Kidney epithelial cell (primary cell): ENCODE data around the gene ZNF772. TPM values are rescaled to one million over a fixed set of nuclear protein-coding genes. Genes with fewer than 3 reads are reported as not detected.
"Not testable (repeated sequence)": the region's sequence is repeated elsewhere in the genome, so short reads cannot be mapped to it uniquely, and the experiment has no call there.

Experiments
- DNase-seq: peaks from one replicate; pipeline ENCODE4 v3.0.0-alpha.2; 2010; ENCODE audit warnings: low read depth
- H3K27me3 ChIP-seq: 2 replicates; pipeline ENCODE4 v1.6.0; 2011; ENCODE audit warnings: low read length; ENCODE audit not compliant: control insufficient read depth, insufficient read depth
- H3K36me3 ChIP-seq: 2 replicates; pipeline ENCODE4 v1.5.1; 2011; ENCODE audit warnings: low read length; ENCODE audit not compliant: control insufficient read depth, insufficient read depth
- H3K4me3 ChIP-seq: 2 replicates; pipeline ENCODE4 v1.5.1; 2011; ENCODE audit warnings: low read depth, mild to moderate bottlenecking, control low read depth, low read length
- CTCF ChIP-seq: IDR thresholded peaks from 2 replicates; pipeline ENCODE4 v1.5.1; 2011; ENCODE audit warnings: mild to moderate bottlenecking, moderate library complexity, low read length, control low read depth, inconsistent platforms; ENCODE audit not compliant: insufficient read depth, poor library complexity, severe bottlenecking
- total RNA-seq: library from RNA; depleted of rRNA; stranded (reverse); fragments of >200 nt; gene quantifications from 2 replicates; pipeline ENCODE4 v1.2.3, GENCODE V29; 2015

The ZNF772 gene
- total RNA-seq, 1 donor from 2014 or later = 9.2 TPM

GRCh38 chr19:57488299-57488644 is 10.9 kb upstream of the ZNF772 start:
- peak overlapping the region; percentile 26 for H3K4me3 ChIP-seq
- H3K27me3 ChIP-seq, DNase-seq: not testable (repeated sequence)

GRCh38 chr19:57487477-57488298 is 10.3 kb upstream of the ZNF772 start, which contains the start of gene ZNF419:
TSS of gene ZNF419 (plus strand) at chr19:57487750. CDS start at chr19:57487951, 201 bp downstream.
- peak; percentile 70 for DNase-seq
- H3K27me3 ChIP-seq, H3K36me3 ChIP-seq: not testable (repeated sequence)
- H3K4me3 ChIP-seq = peak within 1 kb of the TSS; percentile 77

More at GRCh38 chr19:57488299-57488644, 10.9 kb upstream of the ZNF772 start:
- not testable (repeated sequence) for H3K36me3 ChIP-seq

DNA sequence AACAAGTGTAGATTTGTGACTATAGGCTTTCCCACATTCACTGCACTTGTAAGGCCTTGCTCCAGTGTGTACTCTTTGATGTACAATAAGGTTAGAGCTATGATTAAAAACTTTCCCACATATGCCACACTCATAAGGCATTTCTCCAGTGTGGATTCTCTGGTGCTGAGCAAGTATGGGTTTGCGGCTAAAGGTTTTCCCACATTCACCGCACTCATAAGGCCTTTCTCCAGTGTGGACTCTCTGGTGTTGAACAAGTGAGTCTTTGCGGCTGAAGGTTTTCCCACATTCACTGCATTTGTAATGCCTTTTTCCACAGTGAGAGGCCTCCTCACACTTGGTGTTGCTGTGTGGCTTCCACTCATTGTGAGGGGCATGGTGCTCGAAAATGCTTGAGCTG is 3.7 kb downstream of the ZNF772 start:
- Histone ChIP-seq H3K36me3 (peaks cover 8% of the 10 kb centered on the region), H3K4me3 (no peak overlapping the region), H3K27me3 (no peaks in the 10 kb centered on the region)
- no peak for TF ChIP-seq CTCF
- DNase-seq = no peak

GRCh38 chr19:57466489-57466888 is 10.9 kb downstream of the ZNF772 start:
- no peak overlapping the region for H3K4me3 ChIP-seq
- TF ChIP-seq CTCF = no peak
- DNase-seq = no peak
- H3K27me3 ChIP-seq = no peaks in the 10 kb centered on the region
- H3K36me3 ChIP-seq = no peaks in the 10 kb centered on the region

DNA sequence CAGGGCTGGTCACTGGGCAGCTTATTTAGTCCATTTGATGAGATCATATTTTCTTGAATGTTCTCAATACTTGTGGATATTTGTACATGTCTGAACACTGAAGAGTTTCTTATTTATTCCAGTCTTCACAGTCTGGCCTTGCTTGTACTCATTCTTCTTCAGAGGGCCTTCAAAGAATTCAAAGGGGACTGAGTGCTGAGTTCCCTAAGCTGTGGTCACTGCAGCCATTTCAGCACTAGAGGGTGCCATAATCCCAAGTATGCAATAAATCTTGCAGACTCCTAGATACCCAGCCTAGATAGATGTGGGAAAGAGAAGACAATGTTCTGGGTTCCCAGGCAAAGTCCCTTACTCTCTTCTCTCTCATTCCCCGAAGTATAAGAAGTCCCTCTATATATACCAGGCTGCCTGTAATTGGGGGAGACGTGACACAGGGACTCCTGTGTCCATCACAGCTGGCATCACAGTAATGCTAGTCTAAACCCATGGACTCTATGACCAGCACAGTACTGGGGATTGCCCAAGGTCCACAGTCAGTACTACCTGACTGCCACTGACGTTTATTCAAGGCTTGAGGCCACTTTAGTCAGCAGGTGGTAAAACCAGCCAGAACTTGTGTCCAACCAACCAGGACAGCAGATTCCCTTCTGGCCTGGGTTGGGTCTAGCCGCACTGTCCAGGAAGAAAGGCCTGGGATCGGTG is 11.5 kb downstream of the ZNF772 start:
- DNase-seq = no peak
- Histone ChIP-seq H3K36me3 (no peaks in the 10 kb centered on the region), H3K27me3 (no peaks in the 10 kb centered on the region), H3K4me3 (no peak overlapping the region)
- TF ChIP-seq CTCF = peak; percentile 7

GRCh38 chr19:57452307-57452706 is 25.1 kb downstream of the ZNF772 start:
- no peak for DNase-seq
- Histone ChIP-seq H3K36me3 (no peaks in the 10 kb centered on the region), H3K4me3 (no peak overlapping the region), H3K27me3 (no peaks in the 10 kb centered on the region)
- no peak for TF ChIP-seq CTCF
